ENCODE results near the gene KIAA1614.

- TF ChIP-seq CTCF (IDR thresholded peaks at IDR 0.05; ENCODE audit: low read depth, low read length): no peak
- TF ChIP-seq EZH2phosphoT487 (IDR thresholded peaks at IDR 0.05; ENCODE audit: low read depth): no peak
Observed at GRCh38 chr1:180976191-180976590, 63.5 kb downstream of the KIAA1614 start.
